ENCODE results near the gene E4F1. TPM values are rescaled to one million over a fixed set of nuclear protein-coding genes. Genes with fewer than 3 reads are reported as not detected.
A peak's percentile ranks its signal among the peaks of the same experiment; 100 is the strongest.

The E4F1 gene
- total RNA-seq, 1 experiment from 2014 or later = 59.4 TPM

DNA sequence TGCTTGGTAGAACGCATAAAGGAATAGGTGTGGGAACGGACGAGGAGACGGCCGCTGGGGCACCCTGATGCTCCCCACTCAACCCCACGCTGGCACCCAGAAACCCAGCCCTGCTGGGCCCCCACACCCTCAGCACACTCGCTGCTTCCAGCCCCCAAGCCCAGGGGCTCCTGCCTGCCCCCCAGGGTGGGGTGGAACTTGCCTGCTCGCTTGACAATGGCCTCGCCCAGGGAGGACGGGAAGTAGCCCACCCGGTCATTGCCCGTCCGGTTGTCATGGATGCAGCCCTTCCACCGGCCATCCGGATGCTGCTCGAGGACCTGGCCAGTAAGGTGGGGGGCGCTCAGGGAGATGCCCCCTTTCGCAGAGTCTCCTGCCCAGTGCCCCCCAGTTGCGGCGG lies 36.9 kb upstream of the E4F1 start:
- in situ Hi-C loops (cut with HindIII; ENCODE audit: low sequenced_read_pairs) = no loop called here

DNA sequence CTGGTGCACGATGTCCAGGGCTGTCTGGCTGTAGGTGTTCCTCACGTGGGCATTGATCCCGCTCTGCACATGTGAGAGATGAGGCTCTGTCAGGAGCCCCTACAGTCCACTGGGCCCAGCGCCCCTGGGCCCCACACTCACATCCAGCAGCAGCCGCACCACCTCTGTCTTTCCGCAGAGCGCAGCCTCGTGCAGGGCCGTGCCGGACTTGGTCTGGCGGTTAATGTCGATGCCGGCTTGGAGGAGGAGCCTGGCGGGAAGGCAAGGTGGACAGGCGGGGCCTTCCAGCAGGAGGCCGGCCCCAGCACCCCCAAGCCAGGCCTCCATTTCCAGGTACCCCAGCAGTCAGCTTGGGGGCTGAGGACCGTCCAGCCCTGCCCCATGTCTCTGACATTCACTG lies 36.2 kb upstream of the E4F1 start:
- in situ Hi-C loops (cut with HindIII; ENCODE audit: low sequenced_read_pairs) = no loop called here
- DNase-seq (ENCODE audit: low spot score) = no peak

More for the DNA sequence above, 36.9 kb upstream of the E4F1 start:
- no peak for DNase-seq (ENCODE audit: low spot score)

GRCh38 chr16:2188395-2188794 lies 35.0 kb upstream of the E4F1 start:
- DNase-seq (ENCODE audit: low spot score) = no peak

GRCh38 chr16:2189252-2189893 lies 34.0 kb upstream of the E4F1 start:
- no peak for DNase-seq (ENCODE audit: low spot score)
- in situ Hi-C loops (cut with HindIII; ENCODE audit: low sequenced_read_pairs) = no loop called here

More at GRCh38 chr16:2188395-2188794, 35.0 kb upstream of the E4F1 start:
- in situ Hi-C loops (cut with HindIII; ENCODE audit: low sequenced_read_pairs) = no loop called here

- no peak for DNase-seq (ENCODE audit: low spot score)
- in situ Hi-C loops (cut with HindIII; ENCODE audit: low sequenced_read_pairs) = no loop called here
These were observed 33.3 kb upstream of the E4F1 start for GRCh38 chr16:2190002-2190658.

DNA sequence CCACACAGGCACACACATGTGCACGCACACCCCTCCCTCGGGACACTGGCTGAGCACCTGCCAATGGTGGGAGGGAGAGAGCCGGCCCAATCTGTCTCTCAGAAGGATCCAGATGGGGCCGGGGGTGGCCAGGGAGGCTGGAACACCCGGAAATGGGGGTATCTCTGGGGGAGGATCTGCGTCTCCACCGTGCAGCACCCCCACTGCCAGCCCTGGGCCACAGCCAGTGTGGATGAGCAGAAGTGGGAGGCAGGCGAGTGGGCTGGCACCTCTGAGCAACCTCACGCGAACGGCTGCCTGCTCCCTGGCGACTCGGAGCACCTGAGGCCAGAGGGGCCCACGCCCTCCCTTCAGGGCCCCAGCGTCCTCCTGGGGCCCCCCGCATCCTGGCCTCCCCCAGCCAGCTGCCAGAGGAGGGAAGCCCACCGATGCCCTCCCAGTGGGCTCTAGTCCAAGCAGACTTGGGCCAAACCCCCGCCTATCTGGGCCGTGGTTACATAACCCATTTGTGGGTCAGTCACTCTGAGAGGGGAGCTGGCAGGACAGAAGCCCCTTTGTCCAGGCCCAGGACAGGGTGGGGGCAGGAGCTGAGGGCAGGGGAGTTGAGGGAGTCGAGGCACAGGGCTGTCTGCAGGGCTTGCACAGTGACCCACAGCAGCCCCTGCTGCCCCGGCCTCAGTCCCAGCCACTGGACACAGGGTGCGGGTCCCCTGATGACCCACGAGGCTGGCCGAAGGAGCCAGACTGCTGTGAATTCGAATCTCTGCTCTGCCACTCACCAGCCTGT lies 32.5 kb upstream of the E4F1 start:
- in situ Hi-C loops (cut with HindIII; ENCODE audit: low sequenced_read_pairs) = no loop called here
- DNase-seq (ENCODE audit: low spot score) = peak; percentile 46

GRCh38 chr16:2191446-2191706 lies 32.0 kb upstream of the E4F1 start:
- in situ Hi-C loops (cut with HindIII; ENCODE audit: low sequenced_read_pairs) = no loop called here
- peak; percentile 43 for DNase-seq (ENCODE audit: low spot score)

GRCh38 chr16:2194166-2194834 lies 29.1 kb upstream of the E4F1 start:
- in situ Hi-C loops (cut with HindIII; ENCODE audit: low sequenced_read_pairs) = no loop called here

GRCh38 chr16:2194852-2195321 lies 28.5 kb upstream of the E4F1 start:
- in situ Hi-C loops (cut with HindIII; ENCODE audit: low sequenced_read_pairs) = no loop called here
- DNase-seq (ENCODE audit: low spot score) = peak; percentile 87

More at GRCh38 chr16:2194166-2194834, 29.1 kb upstream of the E4F1 start:
- DNase-seq (ENCODE audit: low spot score) = no peak

- no peak for DNase-seq (ENCODE audit: low spot score)
- in situ Hi-C loops (cut with HindIII; ENCODE audit: low sequenced_read_pairs) = no loop called here
These were observed 27.8 kb upstream of the E4F1 start for GRCh38 chr16:2195322-2196161.

DNA sequence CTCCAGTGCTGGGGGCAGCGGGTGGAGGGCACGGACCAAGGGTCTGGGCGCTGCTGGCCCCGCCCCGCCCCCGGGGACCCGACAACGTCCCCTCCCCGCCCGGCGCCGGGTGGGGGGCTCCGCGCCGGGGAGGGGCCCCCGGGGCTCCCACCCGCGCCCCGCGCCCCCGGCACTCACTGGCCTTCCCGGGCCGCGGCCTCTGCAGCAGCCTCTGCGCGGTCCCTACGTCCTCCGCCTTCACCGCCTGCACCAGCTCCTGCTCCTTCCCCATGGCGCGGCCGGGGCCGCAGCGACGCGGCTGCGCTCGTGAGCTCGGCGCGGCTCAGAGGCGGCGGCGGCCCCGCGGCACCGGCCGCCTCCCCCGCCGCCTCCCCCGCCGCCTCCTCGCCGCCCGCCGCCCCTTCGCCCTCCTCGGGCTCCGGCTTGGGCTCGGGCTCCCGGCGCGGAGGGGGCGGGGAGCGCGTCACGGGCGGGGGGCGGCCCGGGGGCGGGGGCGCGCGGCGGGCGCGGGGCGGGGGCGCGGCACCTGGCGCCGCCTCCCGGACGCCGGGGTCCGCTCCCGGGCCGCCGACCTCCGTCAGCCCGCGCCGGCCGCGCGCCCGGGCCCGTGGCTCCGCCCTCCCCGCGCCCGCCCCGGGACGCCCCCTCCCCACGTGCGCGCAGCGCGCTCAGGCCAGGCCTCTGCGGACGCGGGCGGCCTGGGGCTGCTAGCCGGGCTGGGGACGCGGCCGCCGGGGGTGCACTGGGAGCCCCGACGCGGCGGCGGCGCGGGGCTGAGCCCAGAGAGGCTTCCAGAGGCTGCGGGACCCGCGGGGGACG lies 27.0 kb upstream of the E4F1 start, which contains the start of gene CASKIN1:
TSS of gene CASKIN1 (minus strand) at position 444 of the 819 bp plus-strand sequence. CDS start at position 271, 173 bp downstream.
- DNase-seq (ENCODE audit: low spot score) = no peak

GRCh38 chr16:2196981-2197511 lies 26.3 kb upstream of the E4F1 start:
- no peak for DNase-seq (ENCODE audit: low spot score)

More for the DNA sequence above, 27.0 kb upstream of the E4F1 start, which contains the start of gene CASKIN1:
- in situ Hi-C loops (cut with HindIII; ENCODE audit: low sequenced_read_pairs) = no loop called here

GRCh38 chr16:2197765-2198164 lies 25.6 kb upstream of the E4F1 start:
- in situ Hi-C loops (cut with HindIII; ENCODE audit: low sequenced_read_pairs) = no loop called here

More at GRCh38 chr16:2196981-2197511, 26.3 kb upstream of the E4F1 start:
- in situ Hi-C loops (cut with HindIII; ENCODE audit: low sequenced_read_pairs) = no loop called here

DNA sequence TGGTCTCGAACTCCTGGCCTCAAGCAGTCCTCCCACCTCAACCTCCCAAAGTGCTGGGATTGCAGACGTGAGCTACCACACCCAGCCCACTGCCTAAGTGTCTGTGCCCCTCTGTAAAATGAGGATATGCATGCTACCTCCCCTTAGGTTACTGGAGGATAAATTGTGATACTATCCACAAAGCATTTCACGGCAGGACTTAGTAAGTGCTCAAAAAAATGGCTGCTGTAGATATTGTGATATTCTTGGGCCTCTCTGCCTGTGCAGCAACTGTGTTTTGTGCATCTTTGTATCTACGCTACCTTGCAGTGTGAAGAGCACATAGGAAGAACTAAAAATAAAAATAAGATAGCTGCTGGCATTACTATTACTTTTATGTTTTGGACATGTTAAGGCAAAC lies 25.1 kb upstream of the E4F1 start:
- in situ Hi-C loops (cut with HindIII; ENCODE audit: low sequenced_read_pairs) = no loop called here
- DNase-seq (ENCODE audit: low spot score) = no peak

More at GRCh38 chr16:2197765-2198164, 25.6 kb upstream of the E4F1 start:
- DNase-seq (ENCODE audit: low spot score) = no peak

GRCh38 chr16:2199095-2199494 lies 24.3 kb upstream of the E4F1 start:
- in situ Hi-C loops (cut with HindIII; ENCODE audit: low sequenced_read_pairs) = no loop called here
- DNase-seq (ENCODE audit: low spot score) = no peak

GRCh38 chr16:2199621-2200139 lies 23.7 kb upstream of the E4F1 start:
- in situ Hi-C loops (cut with HindIII; ENCODE audit: low sequenced_read_pairs) = no loop called here
- no peak for DNase-seq (ENCODE audit: low spot score)

- no peak for DNase-seq (ENCODE audit: low spot score)
- in situ Hi-C loops (cut with HindIII; ENCODE audit: low sequenced_read_pairs) = no loop called here
These were observed 23.1 kb upstream of the E4F1 start for GRCh38 chr16:2200313-2200712.

Data from G401 (cell line).